Measurements from ENCODE around the gene ZNF837.

- TF ChIP-seq CTCF (IDR thresholded peaks at IDR 0.05) (no peak), POLR2AphosphoS5 (IDR thresholded peaks at IDR 0.05; ENCODE audit: insufficient read depth in 1 of 2, low read depth in 1 of 2) (no peak)
Measured at GRCh38 chr19:58319241-58319640, 61.6 kb downstream of the ZNF837 start.
